IPS-20b (cell line): ENCODE measurements around the gene SEMA6C.

Experiments used
- H3K27ac ChIP-seq: one replicate; pipeline ENCODE4 v1.5.1; 2013; ENCODE audit warnings: low read length
- H3K27me3 ChIP-seq: 2 replicates; pipeline ENCODE4 v1.6.1; 2013; ENCODE audit warnings: mild to moderate bottlenecking, low read length, inconsistent platforms; ENCODE audit not compliant: insufficient read depth
- H3K36me3 ChIP-seq: 2 replicates; pipeline ENCODE4 v1.6.1; 2013; ENCODE audit warnings: low read depth, mild to moderate bottlenecking, inconsistent platforms, low read length, moderate library complexity; ENCODE audit not compliant: insufficient read depth
- H3K4me1 ChIP-seq: 2 replicates; pipeline ENCODE4 v1.6.1; 2013; ENCODE audit warnings: mild to moderate bottlenecking, control low read depth, inconsistent platforms, low read length, moderate library complexity; ENCODE audit not compliant: insufficient read depth
- H3K4me3 ChIP-seq: 2 replicates; pipeline ENCODE4 v1.5.1; 2013; ENCODE audit warnings: mild to moderate bottlenecking, low read length, inconsistent platforms
- H3K9ac ChIP-seq: 2 replicates; pipeline ENCODE4 v1.6.1; 2013; ENCODE audit warnings: low read depth, mild to moderate bottlenecking, inconsistent platforms, low read length, moderate library complexity
- H3K9me3 ChIP-seq: 2 replicates; pipeline ENCODE4 v1.6.1; 2013; ENCODE audit warnings: mild to moderate bottlenecking, low read depth, low read length, inconsistent platforms; ENCODE audit not compliant: insufficient read depth

Gene SEMA6C

GRCh38 chr1:151157067-151157531 is 10.7 kb upstream of the SEMA6C start:
- Histone ChIP-seq H3K9me3 (no peaks in the 10 kb centered on the region), H3K4me3 (no peak overlapping the region), H3K9ac (no peak overlapping the region), H3K36me3 (peaks cover 17% of the 10 kb centered on the region), H3K27me3 (no peaks in the 10 kb centered on the region), H3K4me1 (no peaks in the 10 kb centered on the region), H3K27ac (no peak overlapping the region)

DNA sequence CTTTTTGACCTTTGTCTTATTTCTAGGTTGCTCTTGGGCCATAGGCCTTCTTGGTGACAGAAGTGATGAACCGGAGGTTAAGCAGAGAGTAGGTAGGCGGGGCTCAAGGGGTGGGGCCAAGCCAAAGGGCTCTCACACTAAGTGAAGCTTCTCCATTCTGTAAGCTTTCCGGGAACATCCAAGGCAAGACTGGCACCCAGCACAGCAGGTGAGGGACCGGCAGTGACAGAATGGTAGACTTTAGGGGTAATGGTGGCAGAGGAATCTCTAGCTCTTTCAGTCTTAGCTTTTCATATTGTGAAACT is 10.0 kb upstream of the SEMA6C start, which contains the start of gene TNFAIP8L2:
Gene TNFAIP8L2 (plus strand): TSS at position 135 of the 305 bp plus-strand sequence. CDS start 2,049 bp downstream, outside the sequence.
- Histone ChIP-seq H3K36me3 (peaks cover 17% of the 10 kb centered on the region), H3K9ac (no peak within 1 kb of the TSS), H3K27me3 (no peaks in the 10 kb centered on the region), H3K4me3 (no peak within 1 kb of the TSS), H3K9me3 (no peaks in the 10 kb centered on the region), H3K27ac (no peak within 1 kb of the TSS), H3K4me1 (no peaks in the 10 kb centered on the region)

- no peak overlapping the region for H3K9ac ChIP-seq
- H3K4me3 ChIP-seq, result peak overlapping the region; percentile 90; the same call in 1 of the 2 replicates
Observed at GRCh38 chr1:151147665-151148064, 1.2 kb upstream of the SEMA6C start.

DNA sequence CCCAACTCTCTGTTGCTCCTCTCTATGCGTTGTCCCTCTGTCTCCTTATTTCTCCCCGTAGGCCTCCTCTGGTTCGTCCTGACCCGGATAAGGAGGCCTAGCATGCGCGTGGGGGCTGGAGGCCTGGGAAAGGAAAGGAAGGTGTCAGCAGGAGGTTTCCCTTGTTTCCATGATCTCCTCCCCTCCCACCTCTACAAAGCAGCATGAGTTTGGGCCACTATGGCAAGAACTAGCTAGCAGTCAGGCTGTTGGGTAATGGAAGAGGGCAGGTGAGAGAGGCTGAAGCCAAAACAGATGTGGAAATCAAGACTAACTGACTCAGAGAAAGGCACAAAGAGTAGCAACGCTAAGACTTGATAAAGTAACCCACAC is 687 bp upstream of the SEMA6C start:
- Histone ChIP-seq H3K4me1 (peaks cover 28% of the 10 kb centered on the region), H3K27me3 (peaks cover 37% of the 10 kb centered on the region), H3K4me3 (peak overlapping the region; percentile 90), H3K36me3 (no peaks in the 10 kb centered on the region), H3K9me3 (no peaks in the 10 kb centered on the region), H3K9ac (peak overlapping the region; percentile 36; the same call in 1 of the 2 replicates), H3K27ac (no peak overlapping the region)

More at GRCh38 chr1:151147665-151148064, 1.2 kb upstream of the SEMA6C start:
- Histone ChIP-seq H3K27me3 (peaks cover 37% of the 10 kb centered on the region), H3K36me3 (no peaks in the 10 kb centered on the region), H3K27ac (no peak overlapping the region), H3K4me1 (peaks cover 28% of the 10 kb centered on the region), H3K9me3 (no peaks in the 10 kb centered on the region)

GRCh38 chr1:151146072-151146411 is 389 bp downstream of the SEMA6C start:
- peaks cover 28% of the 10 kb centered on the region for H3K4me1 ChIP-seq
- peaks cover 37% of the 10 kb centered on the region for H3K27me3 ChIP-seq
- no peaks in the 10 kb centered on the region for H3K36me3 ChIP-seq
- H3K9ac ChIP-seq, result peak overlapping the region; percentile 66; the same call in 1 of the 2 replicates
- no peak overlapping the region for H3K27ac ChIP-seq
- H3K9me3 ChIP-seq, result no peaks in the 10 kb centered on the region
- H3K4me3 ChIP-seq, result peak overlapping the region; percentile 90

DNA sequence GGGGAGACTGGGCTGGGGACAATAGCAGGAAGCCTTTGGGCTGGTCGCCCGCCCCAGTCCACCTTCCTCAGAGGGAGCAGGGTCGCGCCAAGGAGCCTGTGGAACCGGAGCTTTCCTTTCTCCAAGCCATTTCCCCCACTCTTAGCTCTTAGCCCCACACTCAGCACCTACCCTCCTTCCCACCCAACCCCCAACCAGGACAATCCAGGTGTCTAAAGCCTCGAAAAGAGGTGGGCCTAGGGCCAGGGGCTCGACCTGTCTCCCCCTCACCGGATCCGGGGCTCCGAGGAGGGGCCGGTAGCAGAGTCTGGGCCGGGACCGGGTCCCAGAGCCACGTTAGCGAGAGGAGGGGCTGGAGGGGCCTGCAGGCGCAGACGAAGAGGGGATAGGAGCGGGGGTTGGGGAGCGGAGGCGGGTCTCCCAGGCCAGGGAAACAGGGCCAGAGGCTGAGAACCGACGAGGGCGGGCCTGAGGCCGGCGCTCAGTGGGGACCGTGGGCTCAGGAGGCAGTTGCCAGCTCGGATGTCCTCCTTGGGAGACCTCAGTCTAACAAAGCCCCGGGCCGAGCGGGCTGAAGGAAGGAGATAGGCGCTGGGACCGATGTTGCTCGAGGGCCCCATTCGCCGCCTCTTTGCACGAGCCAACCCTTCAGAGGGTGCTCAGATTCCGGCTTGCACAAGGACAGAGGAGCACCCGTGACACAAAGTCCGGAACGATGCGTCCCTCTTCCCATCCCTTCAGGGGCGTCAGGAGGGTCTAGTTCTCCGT is 943 bp downstream of the SEMA6C start:
- Histone ChIP-seq H3K9me3 (no peaks in the 10 kb centered on the region), H3K9ac (peak overlapping the region; percentile 66; the same call in 1 of the 2 replicates), H3K4me3 (peak overlapping the region; percentile 90), H3K36me3 (no peaks in the 10 kb centered on the region), H3K27ac (no peak overlapping the region), H3K4me1 (peaks cover 28% of the 10 kb centered on the region), H3K27me3 (peaks cover 37% of the 10 kb centered on the region)

DNA sequence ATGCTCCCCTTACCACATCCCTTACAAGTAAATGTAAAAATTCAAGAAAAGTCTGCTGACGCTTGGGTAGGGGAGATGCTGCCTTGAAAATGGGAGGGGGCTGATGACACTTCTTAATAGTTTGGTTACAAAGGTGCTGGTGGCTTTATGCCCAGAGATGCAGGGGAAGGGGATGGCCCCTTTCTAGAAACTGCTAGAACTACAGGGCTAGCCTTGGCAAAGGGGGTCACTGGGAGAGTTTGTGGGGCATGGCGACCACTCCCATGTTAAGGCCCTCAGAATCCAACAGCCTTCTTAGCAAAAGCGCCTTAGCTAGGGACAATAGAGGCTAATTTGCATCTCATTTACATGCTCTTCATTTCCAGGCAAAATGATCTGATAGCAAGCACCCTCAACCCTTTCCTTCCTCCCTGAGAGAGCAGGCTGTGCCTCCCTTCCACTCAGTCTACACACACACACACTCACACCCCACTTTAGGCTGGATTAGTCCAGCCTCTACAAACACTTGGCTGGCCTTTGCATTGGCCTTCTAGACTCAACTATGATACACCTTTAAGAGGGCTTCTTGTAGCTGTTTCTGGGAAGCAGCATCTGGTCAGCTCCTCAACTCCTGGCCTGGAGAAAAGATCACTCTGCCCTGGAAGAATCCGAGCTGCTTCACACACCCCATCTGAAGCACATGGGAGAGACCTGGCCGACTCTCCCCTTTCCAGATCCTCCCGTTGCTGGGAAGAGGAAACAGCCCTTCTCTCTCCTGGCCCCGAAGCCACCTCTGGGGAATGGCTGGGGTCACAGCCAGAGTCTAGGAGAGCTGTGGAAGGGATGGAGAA is 1.7 kb downstream of the SEMA6C start:
- peaks cover 37% of the 10 kb centered on the region for H3K27me3 ChIP-seq
- no peaks in the 10 kb centered on the region for H3K36me3 ChIP-seq
- peak overlapping the region; percentile 66; the same call in 1 of the 2 replicates for H3K9ac ChIP-seq
- no peaks in the 10 kb centered on the region for H3K9me3 ChIP-seq
- peak overlapping the region; percentile 90 for H3K4me3 ChIP-seq
- no peak overlapping the region for H3K27ac ChIP-seq
- peaks cover 28% of the 10 kb centered on the region for H3K4me1 ChIP-seq

- Histone ChIP-seq H3K9me3 (no peaks in the 10 kb centered on the region), H3K9ac (no peak overlapping the region), H3K4me1 (peaks cover 28% of the 10 kb centered on the region), H3K27me3 (peaks cover 37% of the 10 kb centered on the region), H3K4me3 (peak overlapping the region; percentile 90; the same call in 1 of the 2 replicates), H3K27ac (no peak overlapping the region), H3K36me3 (no peaks in the 10 kb centered on the region)
Observed at GRCh38 chr1:151143986-151144385, 2.4 kb downstream of the SEMA6C start.

GRCh38 chr1:151143057-151143435 is 3.4 kb downstream of the SEMA6C start:
- Histone ChIP-seq H3K9ac (no peak overlapping the region), H3K9me3 (no peaks in the 10 kb centered on the region), H3K36me3 (no peaks in the 10 kb centered on the region), H3K4me1 (peaks cover 28% of the 10 kb centered on the region), H3K4me3 (no peak overlapping the region), H3K27ac (no peak overlapping the region), H3K27me3 (peaks cover 29% of the 10 kb centered on the region)

DNA sequence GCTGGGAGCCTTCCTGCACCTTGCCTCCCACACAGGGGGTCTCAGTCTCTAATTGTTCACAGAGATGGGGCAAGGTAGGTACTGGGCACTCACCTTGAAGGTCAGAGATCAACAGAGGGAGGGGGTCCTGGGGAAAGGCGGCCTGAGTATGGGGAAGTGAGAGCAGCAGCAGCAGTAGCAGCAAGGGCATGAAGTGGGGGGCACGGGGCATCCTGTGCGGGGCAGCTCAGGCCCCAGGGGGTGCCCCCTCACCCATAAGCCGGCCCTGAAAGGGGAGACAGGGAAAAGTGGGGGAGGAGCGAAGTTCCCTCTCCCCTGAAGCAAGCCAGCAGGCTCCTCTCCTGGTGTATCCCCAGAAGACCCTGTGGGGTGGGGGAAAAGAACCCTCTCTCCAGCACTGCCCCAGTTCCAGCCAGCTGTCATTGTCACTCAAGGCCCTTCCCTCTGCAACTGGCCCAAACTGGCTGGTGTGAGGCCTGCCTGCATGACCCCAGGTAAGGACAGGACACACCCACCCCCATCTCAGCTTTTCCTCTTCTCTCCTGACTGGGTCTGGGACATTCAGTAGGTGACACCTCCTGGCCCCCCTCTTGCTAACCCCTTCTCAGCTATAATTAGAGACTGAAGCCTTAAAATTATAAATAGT is 3.9 kb downstream of the SEMA6C start:
- H3K27ac ChIP-seq, result no peak overlapping the region
- H3K4me1 ChIP-seq, result peaks cover 28% of the 10 kb centered on the region
- no peaks in the 10 kb centered on the region for H3K9me3 ChIP-seq
- no peak overlapping the region for H3K4me3 ChIP-seq
- peaks cover 24% of the 10 kb centered on the region for H3K27me3 ChIP-seq
- H3K9ac ChIP-seq, result no peak overlapping the region
- no peaks in the 10 kb centered on the region for H3K36me3 ChIP-seq

DNA sequence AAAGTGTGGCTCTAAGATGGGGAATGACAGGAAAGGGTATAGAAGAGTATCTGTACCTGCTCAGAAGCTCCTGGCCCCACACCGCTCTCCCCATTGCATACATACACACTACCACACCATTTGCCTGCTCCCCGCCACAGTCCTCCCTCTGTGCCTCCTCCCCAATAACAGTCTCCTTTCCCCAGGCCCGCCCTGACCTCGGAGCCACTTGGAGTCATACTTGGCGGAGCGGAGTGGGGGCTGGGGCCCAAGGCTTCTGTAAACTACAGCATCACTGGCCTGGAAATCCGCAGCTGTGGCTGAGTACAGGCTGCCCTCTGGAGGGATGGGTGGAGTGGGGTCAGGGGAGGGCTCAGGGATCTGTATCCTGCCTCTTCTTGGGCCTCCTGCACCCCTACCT is 8.6 kb downstream of the SEMA6C start:
- H3K36me3 ChIP-seq, result peaks cover 21% of the 10 kb centered on the region; the same call in 1 of the 2 replicates
- H3K4me3 ChIP-seq, result no peak overlapping the region
- no peaks in the 10 kb centered on the region for H3K9me3 ChIP-seq
- H3K4me1 ChIP-seq, result no peaks in the 10 kb centered on the region
- H3K27ac ChIP-seq, result no peak overlapping the region
- peaks cover 21% of the 10 kb centered on the region for H3K27me3 ChIP-seq
- H3K9ac ChIP-seq, result no peak overlapping the region
